Peyer's patch (tissue), 4 donors: ENCODE measurements around the gene SLC47A2. TPM values are rescaled to one million over a fixed set of nuclear protein-coding genes. Genes with fewer than 3 reads are reported as not detected.

Source experiments
- DNase-seq, 3 donors: peaks; one replicate each; pipeline ENCODE4 v3.0.0-alpha.2; 2017 to 2019
- H3K27ac ChIP-seq, 4 donors: fragments of 200-600 bp; sonication (generic); one replicate each; pipeline ENCODE4 v1.5.1; 2016 to 2019
- H3K27me3 ChIP-seq, 2 donors: fragments of 200-600 bp; sonication (generic); one replicate each; pipeline ENCODE4 v1.5.1; 2019
- H3K36me3 ChIP-seq, 3 donors: fragments of 200-600 bp; sonication (generic); one replicate each; pipeline ENCODE4 v1.5.1; 2016 to 2019
- H3K4me1 ChIP-seq, 4 donors: fragments of 200-600 bp; sonication (generic); one replicate each; pipeline ENCODE4 v1.5.1; 2016 to 2019
- H3K4me3 ChIP-seq, 4 donors: fragments of 200-600 bp; sonication (generic); 1 replicate in 3 of 4; 2 replicates in 1 of 4; pipeline ENCODE4 v1.5.1; 2016 to 2019; ENCODE audit warnings: mild to moderate bottlenecking in 1 of 4
- H3K9me3 ChIP-seq, 4 donors: fragments of 200-600 bp; sonication (generic); one replicate each; pipeline ENCODE4 v1.5.1; 2016 to 2019; ENCODE audit warnings: mild to moderate bottlenecking in 1 of 4
- POLR2A ChIP-seq, 2 donors: fragments of 450-650 bp; IDR thresholded peaks; one replicate each; pipeline ENCODE4 v1.5.1; 2017; ENCODE audit warnings: antibody characterized with exemption in 2 of 2, mild to moderate bottlenecking in 2 of 2, moderate library complexity in 2 of 2
- total RNA-seq, 4 donors: library from RNA; depleted of rRNA; stranded (reverse); fragments of >200 nt; gene quantifications; one replicate each; pipeline ENCODE4 v1.1.0, GENCODE V29; 2016
- TF ChIP-seq, protein P1 (sequence below), 6 experiments: fragments of 450-650 bp in 4 of 6; fragments of 200-600 bp in 2 of 6; sonication (generic) in 1 of 6; IDR thresholded peaks; one replicate each; pipeline ENCODE4 v1.5.1; 2017 to 2019; ENCODE audit warnings: antibody characterized with exemption in 6 of 6, mild to moderate bottlenecking in 3 of 6, moderate library complexity in 1 of 6

The SLC47A2 gene
- total RNA-seq, 4 donors from 2014 or later: 3.9 to 6.8 (median 6.3) TPM; not detected in 1

DNA sequence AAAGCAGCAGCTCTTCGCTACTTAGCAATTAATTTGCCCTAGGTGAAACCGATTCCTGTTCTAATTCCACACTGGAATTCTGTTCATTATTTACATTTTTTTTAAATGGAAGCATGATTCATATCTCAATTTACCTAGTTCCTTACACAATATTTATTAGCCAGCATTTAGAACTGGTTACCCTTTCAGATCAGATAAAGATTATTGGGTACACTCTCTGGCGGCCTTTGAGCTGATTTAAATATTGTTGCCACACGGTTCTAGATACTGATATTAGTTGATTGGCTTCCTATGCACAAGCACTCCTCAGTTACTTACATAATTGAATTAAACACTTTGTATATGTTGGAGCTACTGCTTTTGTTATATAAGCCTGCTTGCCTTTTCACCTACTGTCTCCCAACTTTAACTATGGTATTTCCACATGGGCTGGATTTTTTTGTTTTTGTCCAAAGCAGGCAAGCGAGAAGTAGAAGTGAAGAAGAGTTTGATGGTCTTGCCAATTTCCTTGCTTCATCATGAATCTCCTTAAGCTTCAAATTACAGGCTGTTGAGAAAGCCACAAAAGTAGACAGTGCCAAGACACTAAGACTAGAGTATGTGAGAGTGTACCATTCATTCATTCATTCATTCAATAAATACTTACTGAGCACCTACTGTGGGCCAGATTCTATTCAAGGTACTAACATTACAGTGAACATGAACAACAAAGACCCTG lies 71.7 kb downstream of the SLC47A2 start:
- TF ChIP-seq, protein P1, sequence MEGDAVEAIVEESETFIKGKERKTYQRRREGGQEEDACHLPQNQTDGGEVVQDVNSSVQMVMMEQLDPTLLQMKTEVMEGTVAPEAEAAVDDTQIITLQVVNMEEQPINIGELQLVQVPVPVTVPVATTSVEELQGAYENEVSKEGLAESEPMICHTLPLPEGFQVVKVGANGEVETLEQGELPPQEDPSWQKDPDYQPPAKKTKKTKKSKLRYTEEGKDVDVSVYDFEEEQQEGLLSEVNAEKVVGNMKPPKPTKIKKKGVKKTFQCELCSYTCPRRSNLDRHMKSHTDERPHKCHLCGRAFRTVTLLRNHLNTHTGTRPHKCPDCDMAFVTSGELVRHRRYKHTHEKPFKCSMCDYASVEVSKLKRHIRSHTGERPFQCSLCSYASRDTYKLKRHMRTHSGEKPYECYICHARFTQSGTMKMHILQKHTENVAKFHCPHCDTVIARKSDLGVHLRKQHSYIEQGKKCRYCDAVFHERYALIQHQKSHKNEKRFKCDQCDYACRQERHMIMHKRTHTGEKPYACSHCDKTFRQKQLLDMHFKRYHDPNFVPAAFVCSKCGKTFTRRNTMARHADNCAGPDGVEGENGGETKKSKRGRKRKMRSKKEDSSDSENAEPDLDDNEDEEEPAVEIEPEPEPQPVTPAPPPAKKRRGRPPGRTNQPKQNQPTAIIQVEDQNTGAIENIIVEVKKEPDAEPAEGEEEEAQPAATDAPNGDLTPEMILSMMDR (IDR thresholded peaks at IDR 0.05): no peak
- no peak for TF ChIP-seq POLR2A (IDR thresholded peaks at IDR 0.05)
- H3K4me1 ChIP-seq: peaks cover 0 to 19% (median 2%) of the 10 kb centered on the region in 4 donors
- H3K36me3 ChIP-seq: no peaks in the 10 kb centered on the region
- no peak for DNase-seq
- H3K9me3 ChIP-seq: no peaks in the 10 kb centered on the region
- no peaks in the 10 kb centered on the region for H3K27me3 ChIP-seq
- no peak overlapping the region for H3K4me3 ChIP-seq
- no peak overlapping the region for H3K27ac ChIP-seq

DNA sequence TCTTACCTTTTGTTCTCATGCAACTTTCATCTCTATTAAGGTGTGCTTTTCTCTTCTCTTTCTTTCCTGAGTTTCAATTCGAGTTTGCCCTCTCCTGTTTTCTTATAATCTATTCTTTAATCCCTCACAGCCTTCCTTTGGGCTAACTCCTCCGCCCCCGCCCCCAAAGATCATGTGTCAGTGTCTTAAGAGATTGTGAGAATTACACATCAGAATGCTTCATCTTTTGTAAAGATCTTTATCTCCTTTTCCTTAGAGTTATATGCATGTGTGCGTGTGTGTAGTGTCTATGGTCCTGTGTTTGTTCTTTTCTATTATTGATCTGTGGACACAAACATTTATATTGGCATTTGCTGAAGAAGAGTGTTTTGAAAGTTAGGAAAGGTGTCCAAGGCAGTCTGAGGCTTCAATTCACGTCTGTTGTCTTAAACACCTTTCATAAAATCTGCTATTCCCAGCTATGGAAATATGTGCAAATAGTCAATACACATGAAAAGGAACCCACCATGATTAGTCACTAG lies 74.0 kb downstream of the SLC47A2 start:
- Histone ChIP-seq H3K4me3 (no peak overlapping the region), H3K9me3 (no peaks in the 10 kb centered on the region), H3K4me1 (peaks cover 0 to 8% (median 0%) of the 10 kb centered on the region in 4 donors), H3K27ac (no peak overlapping the region), H3K36me3 (no peaks in the 10 kb centered on the region), H3K27me3 (no peaks in the 10 kb centered on the region)
- DNase-seq: no peak
- TF ChIP-seq POLR2A (IDR thresholded peaks at IDR 0.05): no peak
- TF ChIP-seq, protein P1 (IDR thresholded peaks at IDR 0.05): no peak

DNA sequence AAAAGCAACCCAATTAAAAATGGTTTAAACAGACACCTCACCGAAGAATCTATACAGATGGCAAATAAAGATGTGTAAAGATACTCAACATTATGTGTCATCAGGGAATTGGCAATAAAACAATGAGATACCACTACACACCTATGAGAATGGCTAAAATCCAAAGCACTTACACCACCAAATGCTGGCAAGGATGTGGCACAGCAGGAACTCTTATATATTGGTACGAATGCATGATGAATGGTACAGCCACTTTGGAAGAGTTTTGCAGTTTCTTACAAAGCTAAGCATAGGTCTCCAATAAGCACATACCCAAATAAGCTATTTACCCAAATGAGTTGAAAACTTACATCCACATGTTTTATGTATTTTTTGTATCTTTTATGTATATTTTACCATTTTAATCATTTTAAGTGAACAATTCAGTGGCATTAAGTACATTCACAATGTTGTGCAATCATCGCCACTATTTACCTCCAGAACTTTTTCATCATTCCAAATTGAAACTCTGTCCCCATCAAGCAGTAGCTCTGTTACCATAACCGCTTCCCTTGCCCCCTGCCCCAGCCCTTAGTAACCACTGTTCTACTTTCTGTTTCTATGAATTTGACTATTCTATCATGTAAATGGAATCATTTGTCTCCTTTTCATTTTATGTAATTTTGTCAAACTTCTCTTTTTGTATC lies 74.6 kb downstream of the SLC47A2 start:
- DNase-seq: no peak
- Histone ChIP-seq H3K9me3 (no peaks in the 10 kb centered on the region), H3K27ac (no peak overlapping the region), H3K4me3 (no peak overlapping the region), H3K4me1 (peaks cover 0 to 2% (median 0%) of the 10 kb centered on the region in 4 donors), H3K36me3 (no peaks in the 10 kb centered on the region), H3K27me3 (no peaks in the 10 kb centered on the region)
- TF ChIP-seq POLR2A (IDR thresholded peaks at IDR 0.05): no peak
- TF ChIP-seq, protein P1 (IDR thresholded peaks at IDR 0.05): no peak

DNA sequence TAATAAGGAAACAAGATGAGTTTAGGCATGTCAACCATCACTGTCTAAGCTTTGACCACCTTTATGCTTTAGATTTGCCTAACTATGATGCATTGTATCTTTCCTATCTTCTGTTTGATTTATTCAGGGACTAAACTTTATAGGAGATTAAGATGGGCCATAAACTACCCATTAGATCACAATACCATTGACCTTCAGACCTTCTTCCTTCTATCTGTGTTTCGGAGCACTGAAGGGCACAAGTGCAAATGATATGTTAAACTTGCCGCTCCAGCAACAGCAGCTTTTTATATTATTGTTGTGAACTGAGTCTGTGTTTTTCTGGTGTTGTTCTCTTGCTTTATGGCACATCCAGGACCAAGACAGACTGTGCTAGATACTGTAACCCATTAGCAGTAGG lies 84.5 kb downstream of the SLC47A2 start:
- H3K27ac ChIP-seq: no peak overlapping the region
- DNase-seq: no peak
- H3K4me3 ChIP-seq: no peak overlapping the region
- TF ChIP-seq POLR2A (IDR thresholded peaks at IDR 0.05): no peak
- TF ChIP-seq, protein P1 (IDR thresholded peaks at IDR 0.05): no peak
- no peaks in the 10 kb centered on the region for H3K36me3 ChIP-seq
- H3K27me3 ChIP-seq: no peaks in the 10 kb centered on the region
- no peaks in the 10 kb centered on the region for H3K4me1 ChIP-seq
- no peaks in the 10 kb centered on the region for H3K9me3 ChIP-seq

DNA sequence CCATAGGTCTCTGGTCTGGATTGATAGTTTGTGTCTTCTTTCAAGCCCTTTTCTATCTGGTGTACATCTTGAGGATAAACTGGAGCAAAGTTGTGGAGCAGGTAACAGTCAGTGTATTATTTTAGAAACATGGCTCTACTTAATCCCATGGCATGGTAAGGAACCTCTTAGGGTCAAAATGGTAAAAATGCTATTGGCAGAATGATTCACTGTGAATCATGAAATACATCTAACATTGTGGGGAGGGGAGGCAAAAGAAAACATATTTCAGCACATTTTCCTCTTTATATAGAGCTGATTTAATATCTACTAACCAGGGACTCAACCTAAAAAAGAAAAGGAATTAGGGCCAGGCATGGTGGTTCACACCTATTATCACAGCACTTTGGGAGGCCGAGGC lies 85.7 kb downstream of the SLC47A2 start:
- no peak overlapping the region for H3K27ac ChIP-seq
- H3K4me1 ChIP-seq: no peaks in the 10 kb centered on the region
- no peaks in the 10 kb centered on the region for H3K9me3 ChIP-seq
- DNase-seq: no peak
- H3K4me3 ChIP-seq: no peak overlapping the region
- H3K27me3 ChIP-seq: no peaks in the 10 kb centered on the region
- TF ChIP-seq, protein P1 (IDR thresholded peaks at IDR 0.05): no peak
- TF ChIP-seq POLR2A (IDR thresholded peaks at IDR 0.05): no peak
- H3K36me3 ChIP-seq: no peaks in the 10 kb centered on the region
